ENCODE measurements around the gene ADGRL4. TPM values are rescaled to one million over a fixed set of nuclear protein-coding genes. Genes with fewer than 3 reads are reported as not detected.
"Not testable (repeated sequence)": the region's sequence is repeated elsewhere in the genome, so short reads cannot be mapped to it uniquely, and the experiment has no call there.

Gene ADGRL4
- total and polyA plus RNA-seq, 3 donors from 2014 or later, result 7.9 to 17.2 (median 10.2) TPM

DNA sequence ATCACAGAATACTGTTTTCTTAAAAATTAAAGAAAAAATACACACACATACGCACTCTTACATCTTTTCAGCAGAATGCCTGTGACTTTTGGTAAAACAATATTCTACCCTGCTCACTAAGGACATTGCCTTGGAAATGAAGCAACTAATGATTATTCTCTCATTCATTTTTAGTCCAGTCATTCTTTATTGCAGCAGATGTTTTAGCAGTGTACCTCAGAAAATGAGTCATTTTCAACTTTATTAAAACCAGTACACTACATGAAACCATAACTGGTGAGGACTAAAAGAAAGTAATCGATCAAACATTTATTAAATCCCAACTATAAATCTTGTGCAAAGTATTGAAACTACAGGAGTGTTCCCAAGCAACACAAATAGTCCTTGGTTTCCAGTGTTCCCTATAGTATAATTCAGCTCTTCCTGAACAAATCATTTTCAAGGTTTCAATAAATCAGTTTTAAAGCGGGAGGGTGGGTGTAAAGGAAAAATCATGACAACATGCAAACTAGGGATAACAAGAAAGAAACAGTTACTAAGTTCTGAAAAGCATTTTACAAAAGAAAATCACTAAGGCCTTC lies 114.2 kb downstream of the ADGRL4 start:
- H3K27me3 ChIP-seq, result no peaks in the 10 kb centered on the region
- no peaks in the 10 kb centered on the region for H3K36me3 ChIP-seq (ENCODE audit: low read depth, missing control alignments)
- DNase-seq, result no peak
- H3K4me1 ChIP-seq, result no peaks in the 10 kb centered on the region
- H3K27ac ChIP-seq, result no peak overlapping the region
- H3K9me3 ChIP-seq, result no peaks in the 10 kb centered on the region
- WGBS, 2 donors, result 88 to 93% methylated on average over 3 of the region's 3 CpGs
- TF ChIP-seq POLR2A (IDR thresholded peaks at IDR 0.05), result no peak
- TF ChIP-seq, protein P1, sequence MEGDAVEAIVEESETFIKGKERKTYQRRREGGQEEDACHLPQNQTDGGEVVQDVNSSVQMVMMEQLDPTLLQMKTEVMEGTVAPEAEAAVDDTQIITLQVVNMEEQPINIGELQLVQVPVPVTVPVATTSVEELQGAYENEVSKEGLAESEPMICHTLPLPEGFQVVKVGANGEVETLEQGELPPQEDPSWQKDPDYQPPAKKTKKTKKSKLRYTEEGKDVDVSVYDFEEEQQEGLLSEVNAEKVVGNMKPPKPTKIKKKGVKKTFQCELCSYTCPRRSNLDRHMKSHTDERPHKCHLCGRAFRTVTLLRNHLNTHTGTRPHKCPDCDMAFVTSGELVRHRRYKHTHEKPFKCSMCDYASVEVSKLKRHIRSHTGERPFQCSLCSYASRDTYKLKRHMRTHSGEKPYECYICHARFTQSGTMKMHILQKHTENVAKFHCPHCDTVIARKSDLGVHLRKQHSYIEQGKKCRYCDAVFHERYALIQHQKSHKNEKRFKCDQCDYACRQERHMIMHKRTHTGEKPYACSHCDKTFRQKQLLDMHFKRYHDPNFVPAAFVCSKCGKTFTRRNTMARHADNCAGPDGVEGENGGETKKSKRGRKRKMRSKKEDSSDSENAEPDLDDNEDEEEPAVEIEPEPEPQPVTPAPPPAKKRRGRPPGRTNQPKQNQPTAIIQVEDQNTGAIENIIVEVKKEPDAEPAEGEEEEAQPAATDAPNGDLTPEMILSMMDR (IDR thresholded peaks at IDR 0.05), result no peak
- H3K4me3 ChIP-seq, result no peak overlapping the region
- intact Hi-C loops (cut with DNase I; ENCODE audit: low total_unique reads), result no loop called here

DNA sequence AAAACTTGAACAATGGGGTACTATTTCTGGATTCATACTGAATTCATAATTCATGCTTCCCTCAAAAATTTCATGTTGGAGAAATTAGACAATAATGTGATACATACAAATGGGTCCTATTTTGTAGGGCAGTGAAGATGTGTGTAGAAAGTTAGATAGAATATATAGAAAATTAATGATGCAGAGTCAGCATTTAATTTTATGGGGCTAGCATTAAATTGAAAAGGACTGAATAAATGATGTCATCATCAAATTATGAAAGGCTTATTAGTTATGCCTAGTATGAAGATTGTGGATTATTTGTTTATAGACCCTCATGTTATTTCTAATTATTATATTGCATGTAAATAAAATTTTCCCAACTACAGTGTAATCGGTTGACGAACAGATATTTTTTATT lies 119.1 kb downstream of the ADGRL4 start:
- 91 to 96% methylated on average over 2 of the region's 2 CpGs for WGBS, 2 donors
- no peak for TF ChIP-seq POLR2A (IDR thresholded peaks at IDR 0.05)
- TF ChIP-seq, protein P1 (IDR thresholded peaks at IDR 0.05), result no peak
- intact Hi-C loops (cut with DNase I; ENCODE audit: low total_unique reads), result no loop called here
- no peak for DNase-seq
- H3K36me3 ChIP-seq (ENCODE audit: low read depth, missing control alignments), result no peaks in the 10 kb centered on the region
- H3K4me1 ChIP-seq, result no peaks in the 10 kb centered on the region
- H3K27ac ChIP-seq, result no peak overlapping the region
- no peaks in the 10 kb centered on the region for H3K27me3 ChIP-seq
- no peak overlapping the region for H3K4me3 ChIP-seq
- H3K9me3 ChIP-seq, result no peaks in the 10 kb centered on the region

DNA sequence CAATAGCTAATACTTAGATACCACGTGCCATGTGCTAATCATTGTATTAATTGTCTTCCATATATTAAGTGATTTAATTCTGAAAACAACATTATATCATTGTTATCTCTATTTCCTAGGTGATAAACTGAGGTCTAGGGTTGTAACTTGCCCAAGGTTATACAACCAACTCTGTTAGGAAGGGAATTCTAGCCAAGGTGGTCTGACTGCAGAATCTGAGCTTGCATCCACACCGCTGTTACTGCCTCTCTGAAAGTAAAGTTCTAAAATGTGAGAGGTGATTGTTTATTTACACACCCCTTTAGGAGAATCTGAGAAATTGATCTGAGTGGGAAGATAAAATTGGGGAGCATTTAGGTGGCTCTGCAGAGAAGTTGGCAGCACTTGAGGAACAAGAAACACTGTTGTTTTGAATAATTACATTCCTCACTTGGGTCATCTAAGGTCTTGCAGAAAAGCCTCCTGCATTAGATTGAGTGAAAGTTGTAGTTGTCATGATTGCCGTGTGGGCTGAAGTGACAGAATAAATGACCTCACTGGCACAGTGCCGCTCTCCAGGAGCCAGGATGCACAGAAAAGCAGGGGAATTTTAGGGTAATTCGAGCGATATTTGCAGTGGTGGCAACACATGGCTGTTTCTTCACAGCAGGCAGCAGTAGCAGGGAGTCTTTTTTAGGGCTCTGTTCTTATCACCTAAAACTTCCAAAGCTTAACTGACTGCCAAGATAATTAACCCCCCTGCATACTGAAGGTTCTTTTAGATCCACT lies 121.7 kb downstream of the ADGRL4 start:
- no peaks in the 10 kb centered on the region for H3K36me3 ChIP-seq (ENCODE audit: low read depth, missing control alignments)
- intact Hi-C loops (cut with DNase I; ENCODE audit: low total_unique reads), result no loop called here
- H3K9me3 ChIP-seq, result no peaks in the 10 kb centered on the region
- no peak overlapping the region for H3K4me3 ChIP-seq
- H3K27me3 ChIP-seq, result no peaks in the 10 kb centered on the region
- 36 to 52% methylated on average over 6 of the region's 6 CpGs for WGBS, 2 donors
- no peak for DNase-seq
- no peak for TF ChIP-seq POLR2A (IDR thresholded peaks at IDR 0.05)
- TF ChIP-seq, protein P1 (IDR thresholded peaks at IDR 0.05), result no peak
- H3K27ac ChIP-seq, result no peak overlapping the region
- H3K4me1 ChIP-seq, result no peaks in the 10 kb centered on the region

DNA sequence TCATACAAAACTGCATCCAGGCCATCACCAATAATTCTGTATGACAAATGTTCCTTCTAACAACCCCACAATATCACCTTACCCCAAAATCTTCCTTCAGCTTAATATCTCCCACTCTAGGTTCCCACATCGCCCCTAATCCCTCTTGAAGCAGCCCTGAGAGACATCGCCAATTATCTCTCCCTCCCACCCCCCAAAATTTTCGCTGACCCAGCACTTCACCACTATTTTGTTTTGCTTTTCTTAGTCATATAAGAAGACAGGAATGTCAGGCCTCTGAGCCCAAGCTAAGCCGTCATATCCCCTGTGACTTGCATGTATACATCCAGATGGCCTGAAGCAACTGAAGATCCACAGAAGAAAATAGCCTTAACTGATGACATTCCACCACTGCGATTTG lies 126.3 kb downstream of the ADGRL4 start:
- TF ChIP-seq, protein P1 (IDR thresholded peaks at IDR 0.05), result no peak
- TF ChIP-seq POLR2A (IDR thresholded peaks at IDR 0.05), result no peak

DNA sequence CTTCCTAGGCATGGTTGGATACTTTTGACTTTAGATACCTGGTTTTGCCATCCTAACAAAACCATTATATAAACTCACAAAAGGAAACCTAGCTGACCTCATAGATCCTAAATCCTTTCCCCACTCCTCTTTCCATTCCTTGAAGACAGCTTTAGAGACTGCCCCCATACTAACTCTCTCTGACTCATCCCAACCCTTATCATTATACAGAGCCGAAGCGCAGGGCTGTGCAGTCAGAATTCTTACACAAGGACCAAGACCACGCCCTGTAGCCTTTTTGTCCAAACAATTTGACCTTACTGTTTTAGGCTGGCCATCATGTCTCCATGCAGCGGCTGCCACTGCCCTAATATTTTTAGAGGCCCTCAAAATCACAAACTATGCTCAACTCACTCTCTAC lies 130.5 kb downstream of the ADGRL4 start:
- DNase-seq; H3K27me3 ChIP-seq; H3K27ac ChIP-seq; H3K9me3 ChIP-seq; H3K4me3 ChIP-seq; H3K36me3 ChIP-seq (ENCODE audit: low read depth, missing control alignments); intact Hi-C loops (cut with DNase I; ENCODE audit: low total_unique reads); H3K4me1 ChIP-seq: not testable (repeated sequence)
- 87 to 93% methylated on average over 4 of the region's 4 CpGs for WGBS, 2 donors

More for the DNA sequence above, 126.3 kb downstream of the ADGRL4 start:
- 82 to 93% methylated on average over 5 of the region's 5 CpGs for WGBS, 2 donors
- no peaks in the 10 kb centered on the region for H3K36me3 ChIP-seq (ENCODE audit: low read depth, missing control alignments)
- no peak for DNase-seq
- no peaks in the 10 kb centered on the region for H3K4me1 ChIP-seq
- intact Hi-C loops (cut with DNase I; ENCODE audit: low total_unique reads), result no loop called here
- no peaks in the 10 kb centered on the region for H3K9me3 ChIP-seq
- H3K4me3 ChIP-seq, result no peak overlapping the region
- H3K27ac ChIP-seq, result no peak overlapping the region
- H3K27me3 ChIP-seq, result no peaks in the 10 kb centered on the region

DNA sequence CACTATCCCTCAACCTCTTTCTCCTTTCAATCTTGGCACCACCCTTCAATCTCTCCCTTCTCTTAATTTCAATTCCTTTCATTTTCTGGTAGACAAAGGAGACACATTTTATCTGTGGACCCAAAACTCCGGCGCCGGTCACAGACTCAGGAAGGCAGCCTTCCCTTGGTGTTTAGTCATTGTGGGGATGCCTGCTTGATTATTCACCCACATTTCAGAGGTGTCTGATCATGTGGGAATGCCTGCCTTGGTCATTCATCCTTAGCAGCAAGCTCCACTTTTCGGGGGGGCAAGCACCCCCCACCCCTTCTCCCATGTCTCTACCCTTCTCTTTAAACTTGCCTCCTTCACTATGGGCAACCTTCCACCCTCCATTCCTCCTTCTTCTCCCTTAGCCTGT lies 133.7 kb downstream of the ADGRL4 start:
- H3K4me3 ChIP-seq; H3K36me3 ChIP-seq (ENCODE audit: low read depth, missing control alignments); DNase-seq; intact Hi-C loops (cut with DNase I; ENCODE audit: low total_unique reads); H3K9me3 ChIP-seq; H3K27ac ChIP-seq; H3K4me1 ChIP-seq; H3K27me3 ChIP-seq: not testable (repeated sequence)
- WGBS, 2 donors, result 87 to 90% methylated on average over 4 of the region's 4 CpGs
